ENCODE results near the gene BRME1.
A peak's percentile ranks its signal among the peaks of the same experiment; 100 is the strongest.

DNA sequence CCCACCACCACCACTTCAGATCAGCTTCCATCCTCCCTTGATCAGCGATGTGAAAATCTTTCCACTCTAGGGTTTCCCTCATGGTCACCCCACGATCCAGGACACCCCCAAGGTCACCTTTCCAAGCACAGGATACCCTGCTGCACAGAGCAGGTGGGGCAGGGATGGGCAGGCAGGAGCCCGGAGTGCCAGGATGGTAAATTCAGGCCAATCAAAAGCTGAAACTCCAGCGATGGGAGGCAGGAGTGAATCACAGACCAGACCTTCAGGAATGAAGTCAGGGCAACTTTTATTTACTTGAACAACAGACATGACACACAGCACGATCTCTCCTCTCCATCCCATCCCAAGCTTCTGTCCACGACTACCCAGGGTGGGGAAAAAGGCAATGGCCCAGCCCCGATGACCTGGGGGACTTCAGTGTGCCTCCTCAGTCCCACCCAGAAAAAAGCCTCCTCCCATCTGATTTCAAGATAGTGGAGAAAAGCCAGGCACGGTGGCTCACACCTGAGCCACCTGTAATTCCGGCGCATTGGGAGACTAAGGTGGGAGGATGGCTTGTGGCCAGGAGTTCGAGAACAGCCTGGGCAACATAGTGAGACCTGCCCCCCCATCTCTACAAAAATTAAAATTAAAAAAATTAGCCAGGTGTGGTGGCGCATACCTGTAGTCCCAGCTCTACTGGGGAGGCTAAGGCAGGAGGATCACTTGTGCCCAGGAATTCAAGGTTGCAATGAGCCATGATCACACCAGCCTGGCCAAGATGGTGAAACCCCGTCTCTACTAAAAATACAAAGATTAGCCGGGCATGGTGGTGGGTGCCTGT is 71.5 kb downstream of the BRME1 start:
- no peak for TF ChIP-seq CTCF (IDR thresholded peaks at IDR 0.05)
- TF ChIP-seq CHD4 (IDR thresholded peaks at IDR 0.05; ENCODE audit: borderline replicate concordance), result no peak
- TF ChIP-seq POLR2A (IDR thresholded peaks at IDR 0.05; ENCODE audit: low read length), result no peak
- TF ChIP-seq JUN (IDR thresholded peaks at IDR 0.05), result no peak
- TF ChIP-seq CBX2 (IDR thresholded peaks at IDR 0.05; ENCODE audit: borderline replicate concordance, low read depth), result no peak
- TF ChIP-seq HMGXB4 (CRISPR knock-in tag; IDR thresholded peaks at IDR 0.05; ENCODE audit: borderline replicate concordance), result no peak
- no peak for TF ChIP-seq RFX5 (IDR thresholded peaks at IDR 0.05)
- no peak for TF ChIP-seq HES2 (IDR thresholded peaks at IDR 0.05)
- TF ChIP-seq BCL3 (IDR thresholded peaks at IDR 0.05), result no peak
- no peak for TF ChIP-seq EP300 (IDR thresholded peaks at IDR 0.05)
- TF ChIP-seq, protein P1, sequence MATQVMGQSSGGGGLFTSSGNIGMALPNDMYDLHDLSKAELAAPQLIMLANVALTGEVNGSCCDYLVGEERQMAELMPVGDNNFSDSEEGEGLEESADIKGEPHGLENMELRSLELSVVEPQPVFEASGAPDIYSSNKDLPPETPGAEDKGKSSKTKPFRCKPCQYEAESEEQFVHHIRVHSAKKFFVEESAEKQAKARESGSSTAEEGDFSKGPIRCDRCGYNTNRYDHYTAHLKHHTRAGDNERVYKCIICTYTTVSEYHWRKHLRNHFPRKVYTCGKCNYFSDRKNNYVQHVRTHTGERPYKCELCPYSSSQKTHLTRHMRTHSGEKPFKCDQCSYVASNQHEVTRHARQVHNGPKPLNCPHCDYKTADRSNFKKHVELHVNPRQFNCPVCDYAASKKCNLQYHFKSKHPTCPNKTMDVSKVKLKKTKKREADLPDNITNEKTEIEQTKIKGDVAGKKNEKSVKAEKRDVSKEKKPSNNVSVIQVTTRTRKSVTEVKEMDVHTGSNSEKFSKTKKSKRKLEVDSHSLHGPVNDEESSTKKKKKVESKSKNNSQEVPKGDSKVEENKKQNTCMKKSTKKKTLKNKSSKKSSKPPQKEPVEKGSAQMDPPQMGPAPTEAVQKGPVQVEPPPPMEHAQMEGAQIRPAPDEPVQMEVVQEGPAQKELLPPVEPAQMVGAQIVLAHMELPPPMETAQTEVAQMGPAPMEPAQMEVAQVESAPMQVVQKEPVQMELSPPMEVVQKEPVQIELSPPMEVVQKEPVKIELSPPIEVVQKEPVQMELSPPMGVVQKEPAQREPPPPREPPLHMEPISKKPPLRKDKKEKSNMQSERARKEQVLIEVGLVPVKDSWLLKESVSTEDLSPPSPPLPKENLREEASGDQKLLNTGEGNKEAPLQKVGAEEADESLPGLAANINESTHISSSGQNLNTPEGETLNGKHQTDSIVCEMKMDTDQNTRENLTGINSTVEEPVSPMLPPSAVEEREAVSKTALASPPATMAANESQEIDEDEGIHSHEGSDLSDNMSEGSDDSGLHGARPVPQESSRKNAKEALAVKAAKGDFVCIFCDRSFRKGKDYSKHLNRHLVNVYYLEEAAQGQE (IDR thresholded peaks at IDR 0.05), result no peak
- peak; percentile 72; the same call in 1 of the 2 replicates for TF ChIP-seq ESRRA (IDR thresholded peaks at IDR 0.05; ENCODE audit: borderline replicate concordance, low read length)
- TF ChIP-seq SMC3 (IDR thresholded peaks at IDR 0.05), result no peak

Data from A549 (cell line).